Hepatocyte (in vitro differentiated cells): ENCODE data around the gene SPSB2.

Experiments used
- CTCF ChIP-seq: fragments of 200-600 bp; sonication (generic); IDR thresholded peaks from 2 replicates; pipeline ENCODE4 v1.5.1; 2016; ENCODE audit warnings: antibody characterized with exemption, mild to moderate bottlenecking; ENCODE audit not compliant: poor library complexity
- EZH2 ChIP-seq: fragments of 200-600 bp; sonication (generic); IDR thresholded peaks from 2 replicates; pipeline ENCODE4 v1.6.1; 2016; ENCODE audit warnings: antibody characterized with exemption, mild to moderate bottlenecking, borderline replicate concordance
- EZH2phosphoT487 ChIP-seq: fragments of 200-600 bp; sonication (generic); IDR thresholded peaks from one replicate; pipeline ENCODE4 v1.6.1; 2018; ENCODE audit warnings: antibody characterized with exemption, mild to moderate bottlenecking, low read depth, moderate library complexity; ENCODE audit not compliant: unreplicated experiment, severe bottlenecking

GRCh38 chr12:6834254-6834653 is 38.8 kb downstream of the SPSB2 start:
- TF ChIP-seq CTCF (no peak), EZH2 (no peak), EZH2phosphoT487 (no peak)
